ENCODE data around the gene ZNF587B.

- TF ChIP-seq CEBPB (IDR thresholded peaks at IDR 0.05) (no peak), TCF12 (IDR thresholded peaks at IDR 0.05; ENCODE audit: low read depth) (no peak), TAF1 (IDR thresholded peaks at IDR 0.05; ENCODE audit: low read depth) (no peak), EP300 (IDR thresholded peaks at IDR 0.05; ENCODE audit: borderline replicate concordance) (no peak)
- TF ChIP-seq, protein P1, sequence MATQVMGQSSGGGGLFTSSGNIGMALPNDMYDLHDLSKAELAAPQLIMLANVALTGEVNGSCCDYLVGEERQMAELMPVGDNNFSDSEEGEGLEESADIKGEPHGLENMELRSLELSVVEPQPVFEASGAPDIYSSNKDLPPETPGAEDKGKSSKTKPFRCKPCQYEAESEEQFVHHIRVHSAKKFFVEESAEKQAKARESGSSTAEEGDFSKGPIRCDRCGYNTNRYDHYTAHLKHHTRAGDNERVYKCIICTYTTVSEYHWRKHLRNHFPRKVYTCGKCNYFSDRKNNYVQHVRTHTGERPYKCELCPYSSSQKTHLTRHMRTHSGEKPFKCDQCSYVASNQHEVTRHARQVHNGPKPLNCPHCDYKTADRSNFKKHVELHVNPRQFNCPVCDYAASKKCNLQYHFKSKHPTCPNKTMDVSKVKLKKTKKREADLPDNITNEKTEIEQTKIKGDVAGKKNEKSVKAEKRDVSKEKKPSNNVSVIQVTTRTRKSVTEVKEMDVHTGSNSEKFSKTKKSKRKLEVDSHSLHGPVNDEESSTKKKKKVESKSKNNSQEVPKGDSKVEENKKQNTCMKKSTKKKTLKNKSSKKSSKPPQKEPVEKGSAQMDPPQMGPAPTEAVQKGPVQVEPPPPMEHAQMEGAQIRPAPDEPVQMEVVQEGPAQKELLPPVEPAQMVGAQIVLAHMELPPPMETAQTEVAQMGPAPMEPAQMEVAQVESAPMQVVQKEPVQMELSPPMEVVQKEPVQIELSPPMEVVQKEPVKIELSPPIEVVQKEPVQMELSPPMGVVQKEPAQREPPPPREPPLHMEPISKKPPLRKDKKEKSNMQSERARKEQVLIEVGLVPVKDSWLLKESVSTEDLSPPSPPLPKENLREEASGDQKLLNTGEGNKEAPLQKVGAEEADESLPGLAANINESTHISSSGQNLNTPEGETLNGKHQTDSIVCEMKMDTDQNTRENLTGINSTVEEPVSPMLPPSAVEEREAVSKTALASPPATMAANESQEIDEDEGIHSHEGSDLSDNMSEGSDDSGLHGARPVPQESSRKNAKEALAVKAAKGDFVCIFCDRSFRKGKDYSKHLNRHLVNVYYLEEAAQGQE (IDR thresholded peaks at IDR 0.05; ENCODE audit: low read depth), result no peak
Observed at GRCh38 chr19:57850553-57851017, 20.5 kb downstream of the ZNF587B start.
